Memory B cell (primary cell): ENCODE data around the gene PDX1.
A peak's percentile ranks its signal among the peaks of the same experiment; 100 is the strongest.

Source experiments
- ATAC-seq: fragments of 150-1000 bp; cut with Tn5 transposase; 2 replicates; pipeline ENCODE4 v1.10.0; 2021; ENCODE audit warnings: low read depth, mild to moderate bottlenecking, moderate library complexity
- DNase-seq, 2 donors: peaks; one replicate each; pipeline ENCODE4 v3.0.0; 2022; ENCODE audit warnings: low spot score in 2 of 2
- H3K27ac Mint-ChIP-seq: one replicate; pipeline ENCODE4 v1.8.0; 2022; ENCODE audit warnings: mild to moderate bottlenecking, moderate library complexity, mixed read lengths
- H3K27me3 Mint-ChIP-seq: one replicate; pipeline ENCODE4 v1.8.0; 2022; ENCODE audit warnings: mixed read lengths
- H3K36me3 Mint-ChIP-seq: one replicate; pipeline ENCODE4 v1.8.0; 2022; ENCODE audit warnings: mild to moderate bottlenecking, mixed read lengths
- H3K4me1 Mint-ChIP-seq: one replicate; pipeline ENCODE4 v1.8.0; 2022; ENCODE audit warnings: mixed read lengths
- H3K4me3 Mint-ChIP-seq: one replicate; pipeline ENCODE4 v1.8.0; 2022; ENCODE audit warnings: mild to moderate bottlenecking, moderate library complexity, mixed read lengths
- H3K9me3 Mint-ChIP-seq: one replicate; pipeline ENCODE4 v1.8.0; 2022; ENCODE audit warnings: mixed read lengths

PDX1 gene

GRCh38 chr13:27927444-27928352 lies 7.9 kb downstream of the PDX1 start:
- ATAC-seq, result no peak
- Mint-ChIP-seq H3K4me1 (peaks cover 14% of the 10 kb centered on the region), H3K27me3 (peaks cover 32% of the 10 kb centered on the region), H3K36me3 (peaks cover 4% of the 10 kb centered on the region), H3K27ac (peak overlapping the region; percentile 54), H3K9me3 (peaks cover 4% of the 10 kb centered on the region), H3K4me3 (no peak overlapping the region)
- no peak for DNase-seq

GRCh38 chr13:27928353-27928804 lies 8.6 kb downstream of the PDX1 start:
- peaks cover 4% of the 10 kb centered on the region for H3K36me3 Mint-ChIP-seq
- H3K27me3 Mint-ChIP-seq, result peaks cover 27% of the 10 kb centered on the region
- H3K4me1 Mint-ChIP-seq, result peaks cover 14% of the 10 kb centered on the region
- no peak for DNase-seq
- H3K27ac Mint-ChIP-seq, result peak overlapping the region; percentile 54
- H3K9me3 Mint-ChIP-seq, result peaks cover 4% of the 10 kb centered on the region
- H3K4me3 Mint-ChIP-seq, result no peak overlapping the region
- ATAC-seq, result no peak

GRCh38 chr13:27928805-27929753 lies 9.3 kb downstream of the PDX1 start:
- peaks cover 4% of the 10 kb centered on the region for H3K9me3 Mint-ChIP-seq
- DNase-seq, result no peak
- peaks cover 8% of the 10 kb centered on the region for H3K4me1 Mint-ChIP-seq
- ATAC-seq, result no peak
- peaks cover 4% of the 10 kb centered on the region for H3K36me3 Mint-ChIP-seq
- H3K4me3 Mint-ChIP-seq, result no peak overlapping the region
- H3K27ac Mint-ChIP-seq, result no peak overlapping the region
- peaks cover 26% of the 10 kb centered on the region for H3K27me3 Mint-ChIP-seq

- Mint-ChIP-seq H3K4me3 (no peak overlapping the region), H3K4me1 (peaks cover 6% of the 10 kb centered on the region), H3K36me3 (peaks cover 2% of the 10 kb centered on the region), H3K27ac (no peak overlapping the region), H3K9me3 (peaks cover 4% of the 10 kb centered on the region), H3K27me3 (peaks cover 24% of the 10 kb centered on the region)
- DNase-seq (no peak), ATAC-seq (no peak)
Measured at GRCh38 chr13:27929868-27930267, 10.1 kb downstream of the PDX1 start.

- no peak for DNase-seq
- Mint-ChIP-seq H3K27ac (no peak overlapping the region), H3K4me1 (peaks cover under 1% of the 10 kb centered on the region), H3K9me3 (no peaks in the 10 kb centered on the region), H3K36me3 (no peaks in the 10 kb centered on the region), H3K4me3 (no peak overlapping the region), H3K27me3 (peaks cover 11% of the 10 kb centered on the region)
- no peak for ATAC-seq
Measured at GRCh38 chr13:27933118-27933517, 13.3 kb downstream of the PDX1 start.

GRCh38 chr13:27933580-27934328 lies 14.0 kb downstream of the PDX1 start:
- Mint-ChIP-seq H3K9me3 (no peaks in the 10 kb centered on the region), H3K27me3 (peaks cover 11% of the 10 kb centered on the region), H3K27ac (no peak overlapping the region), H3K4me3 (no peak overlapping the region), H3K36me3 (no peaks in the 10 kb centered on the region), H3K4me1 (no peaks in the 10 kb centered on the region)
- DNase-seq (no peak), ATAC-seq (no peak)

GRCh38 chr13:27942972-27943371 lies 23.2 kb downstream of the PDX1 start:
- Mint-ChIP-seq H3K27me3 (peaks cover 2% of the 10 kb centered on the region), H3K4me3 (no peak overlapping the region), H3K36me3 (peaks cover 2% of the 10 kb centered on the region), H3K4me1 (no peaks in the 10 kb centered on the region), H3K27ac (no peak overlapping the region), H3K9me3 (peaks cover 6% of the 10 kb centered on the region)
- DNase-seq, result no peak
- no peak for ATAC-seq

GRCh38 chr13:27952876-27953675 lies 33.3 kb downstream of the PDX1 start:
- H3K9me3 Mint-ChIP-seq, result peaks cover 3% of the 10 kb centered on the region
- H3K27ac Mint-ChIP-seq, result peak overlapping the region; percentile 64
- H3K4me1 Mint-ChIP-seq, result peaks cover 9% of the 10 kb centered on the region
- H3K27me3 Mint-ChIP-seq, result peaks cover 21% of the 10 kb centered on the region
- H3K4me3 Mint-ChIP-seq, result peak overlapping the region; percentile 48
- DNase-seq (no peak), ATAC-seq (no peak)
- no peaks in the 10 kb centered on the region for H3K36me3 Mint-ChIP-seq

GRCh38 chr13:27953676-27954405 lies 34.0 kb downstream of the PDX1 start:
- peak overlapping the region; percentile 64 for H3K4me3 Mint-ChIP-seq
- H3K27ac Mint-ChIP-seq, result no peak overlapping the region
- H3K4me1 Mint-ChIP-seq, result peaks cover 9% of the 10 kb centered on the region
- peaks cover 3% of the 10 kb centered on the region for H3K9me3 Mint-ChIP-seq
- DNase-seq (peak; percentile 64 to 76), ATAC-seq (peak; percentile 88)
- H3K36me3 Mint-ChIP-seq, result no peaks in the 10 kb centered on the region
- peaks cover 19% of the 10 kb centered on the region for H3K27me3 Mint-ChIP-seq

- no peak overlapping the region for H3K27ac Mint-ChIP-seq
- H3K27me3 Mint-ChIP-seq, result peaks cover 19% of the 10 kb centered on the region
- ATAC-seq, result peak; percentile 7
- peak overlapping the region; percentile 64 for H3K4me3 Mint-ChIP-seq
- peaks cover 3% of the 10 kb centered on the region for H3K9me3 Mint-ChIP-seq
- DNase-seq, result no peak
- H3K4me1 Mint-ChIP-seq, result peaks cover 9% of the 10 kb centered on the region
- no peaks in the 10 kb centered on the region for H3K36me3 Mint-ChIP-seq
Measured at GRCh38 chr13:27954406-27954851, 34.6 kb downstream of the PDX1 start.

GRCh38 chr13:27955014-27955591 lies 35.3 kb downstream of the PDX1 start:
- Mint-ChIP-seq H3K9me3 (peaks cover under 1% of the 10 kb centered on the region), H3K4me1 (peaks cover 9% of the 10 kb centered on the region), H3K36me3 (no peaks in the 10 kb centered on the region), H3K27ac (no peak overlapping the region), H3K27me3 (peaks cover 16% of the 10 kb centered on the region), H3K4me3 (no peak overlapping the region)
- ATAC-seq, result no peak
- DNase-seq, result no peak
